Caco-2 (cell line): ENCODE measurements around the gene AFF4. TPM values are rescaled to one million over a fixed set of nuclear protein-coding genes. Genes with fewer than 3 reads are reported as not detected.
"Not testable (repeated sequence)": the region's sequence is repeated elsewhere in the genome, so short reads cannot be mapped to it uniquely, and the experiment has no call there.

Experiments
- BruUV-seq: library from RNA; stranded (reverse); fragments of 400-500 nt; replicated peaks from 2 replicates; lab custom pipeline; 2021; lab: Mats Ljungman, UMichigan
- CTCF ChIA-PET: fragments of 300-600 bp; sonication (Branson Sonifier 250); formaldehyde crosslinking; loops from one replicate; lab custom pipeline; 2022; ENCODE audit warnings: antibody characterized with exemption; lab: Charles Lee
- POLR2A ChIA-PET: fragments of 300-600 bp; sonication (Branson Sonifier 250); formaldehyde crosslinking; loops from one replicate; lab custom pipeline; 2022; ENCODE audit warnings: antibody characterized with exemption; lab: Charles Lee
- DNase-seq, 2 experiments: peaks; one replicate each; pipeline versions ENCODE4 v3.0.0 to v3.0.0-alpha.2; 2020 to 2022
- H3K27me3 ChIP-seq: replicated peaks from 2 replicates; pipeline ENCODE4 v1.6.0; 2011; ENCODE audit warnings: low read length; ENCODE audit not compliant: control insufficient read depth, insufficient read depth
- H3K36me3 ChIP-seq: 2 replicates; pipeline ENCODE4 v1.5.1; 2011; ENCODE audit warnings: low read length; ENCODE audit not compliant: control insufficient read depth, insufficient read depth
- H3K4me1 ChIP-seq: fragments of 250-450 bp; sonication (Bioruptor Pico); 2 replicates; pipeline ENCODE4 v1.5.1; 2020; ENCODE audit warnings: mild to moderate bottlenecking
- H3K4me3 ChIP-seq: 2 replicates; pipeline ENCODE4 v1.5.1; 2011; ENCODE audit warnings: low read depth, mild to moderate bottlenecking, control low read depth, low read length
- H3K9me3 ChIP-seq: fragments of 250-450 bp; sonication (Bioruptor Pico); 2 replicates; pipeline ENCODE4 v1.5.1; 2020; ENCODE audit warnings: mild to moderate bottlenecking, moderate library complexity
- H3K27ac Mint-ChIP-seq: one replicate; pipeline ENCODE4 v1.8.0; 2022; ENCODE audit warnings: mixed read lengths; ENCODE audit not compliant: unreplicated experiment
- H3K27me3 Mint-ChIP-seq: one replicate; pipeline ENCODE4 v1.8.0; 2022; ENCODE audit warnings: mixed read lengths; ENCODE audit not compliant: insufficient read depth, unreplicated experiment
- H3K36me3 Mint-ChIP-seq: one replicate; pipeline ENCODE4 v1.8.0; 2022; ENCODE audit warnings: mild to moderate bottlenecking, mixed read lengths; ENCODE audit not compliant: insufficient read depth, unreplicated experiment
- H3K4me1 Mint-ChIP-seq: one replicate; pipeline ENCODE4 v1.8.0; 2022; ENCODE audit warnings: low read depth, mixed read lengths; ENCODE audit not compliant: unreplicated experiment
- H3K4me3 Mint-ChIP-seq: one replicate; pipeline ENCODE4 v1.8.0; 2022; ENCODE audit warnings: mild to moderate bottlenecking, moderate library complexity, mixed read lengths; ENCODE audit not compliant: unreplicated experiment
- H3K9me3 Mint-ChIP-seq: one replicate; pipeline ENCODE4 v1.8.0; 2022; ENCODE audit warnings: mixed read lengths; ENCODE audit not compliant: unreplicated experiment
- CTCF ChIP-seq, 2 experiments: fragments of 200-600 bp in 1 of 2; IDR thresholded peaks; 1 replicate in 1 of 2; 2 replicates in 1 of 2; pipeline versions ENCODE4 v1.5.1 to v1.8.0; 2011 to 2022; ENCODE audit warnings: antibody characterized with exemption in 1 of 2, control low read depth in 1 of 2, inconsistent platforms in 1 of 2, low read depth in 1 of 2, low read length in 1 of 2, mild to moderate bottlenecking in 1 of 2, moderate library complexity in 1 of 2; ENCODE audit not compliant: insufficient read depth in 1 of 2, severe bottlenecking in 1 of 2, unreplicated experiment in 1 of 2
- intact Hi-C: fragments of 100-400 bp; cut with micrococcal nuclease; formaldehyde crosslinking; loops from one replicate; pipeline ENCODE4 v1.10.0; 2022; ENCODE audit not compliant: unreplicated experiment
- total RNA-seq: library from RNA; stranded (reverse); gene quantifications from 2 replicates; pipeline ENCODE4 v1.2.3, GENCODE V29; 2022

The AFF4 gene
- total RNA-seq, 1 experiment from 2014 or later = 63.9 TPM

DNA sequence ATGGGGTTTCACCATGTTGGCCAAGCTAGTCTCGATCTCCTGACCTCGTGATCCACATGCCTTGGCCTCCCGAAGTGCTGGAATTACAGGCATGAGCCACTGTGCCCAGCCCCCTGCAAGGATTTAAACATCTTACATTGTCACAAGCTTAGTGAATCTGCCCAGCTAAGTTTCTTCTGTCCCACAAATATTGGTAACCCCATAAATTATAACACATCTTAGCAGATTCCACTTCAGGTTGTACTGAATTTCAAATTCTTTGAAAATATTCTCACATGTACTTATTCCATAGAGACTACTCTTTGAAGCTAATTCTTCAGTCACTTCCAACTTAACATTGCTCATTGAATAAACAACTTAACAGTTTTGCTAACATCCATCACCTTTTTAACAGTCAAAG is 13.4 kb upstream of the AFF4 start:
- POLR2A ChIA-PET = no interaction called here
- intact Hi-C loops = no loop called here
- H3K4me3 Mint-ChIP-seq = no peak overlapping the region
- peaks cover 6% of the 10 kb centered on the region for H3K4me1 Mint-ChIP-seq
- CTCF ChIA-PET = no interaction called here
- no peak overlapping the region for H3K4me3 ChIP-seq
- H3K36me3 Mint-ChIP-seq = peaks cover under 1% of the 10 kb centered on the region
- DNase-seq = no peak
- H3K27me3 ChIP-seq = no peaks in the 10 kb centered on the region
- no peaks in the 10 kb centered on the region for H3K27me3 Mint-ChIP-seq
- H3K9me3 ChIP-seq = peaks cover 14% of the 10 kb centered on the region; the same call in 1 of the 2 replicates
- H3K4me1 ChIP-seq = peaks cover 8% of the 10 kb centered on the region; the same call in 1 of the 2 replicates
- no peaks in the 10 kb centered on the region for H3K36me3 ChIP-seq
- no TSS peak for BruUV-seq
- no peak overlapping the region for H3K27ac Mint-ChIP-seq
- H3K9me3 Mint-ChIP-seq = no peaks in the 10 kb centered on the region
- TF ChIP-seq CTCF (IDR thresholded peaks at IDR 0.05; ENCODE audit: insufficient read depth in 1 of 2, low read depth in 1 of 2, low read length in 1 of 2, severe bottlenecking in 1 of 2, unreplicated experiment in 1 of 2) = no peak

DNA sequence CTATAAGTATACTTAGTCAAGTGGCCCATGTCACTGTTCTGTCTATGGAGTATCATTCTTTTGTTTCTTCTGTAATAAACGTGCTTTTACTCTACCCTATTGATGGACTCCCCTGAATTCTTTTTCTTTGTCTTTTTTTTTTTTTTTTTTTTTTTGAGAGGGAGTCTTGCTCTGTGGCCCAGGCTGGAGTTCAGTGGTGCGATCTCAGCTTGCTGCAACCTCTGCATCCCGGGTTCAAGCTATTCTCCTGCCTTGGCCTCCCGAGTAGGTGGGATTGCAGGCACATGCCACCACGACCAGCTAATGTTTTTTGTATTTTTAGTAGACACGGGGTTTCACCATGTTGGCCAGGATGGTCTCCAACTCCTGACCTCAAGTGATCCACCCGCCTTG is 9.0 kb upstream of the AFF4 start:
- H3K4me3 ChIP-seq, H3K9me3 ChIP-seq, H3K9me3 Mint-ChIP-seq, BruUV-seq, CTCF ChIA-PET, H3K27me3 ChIP-seq, intact Hi-C loops, H3K36me3 Mint-ChIP-seq, H3K27me3 Mint-ChIP-seq, H3K36me3 ChIP-seq, DNase-seq: not testable (repeated sequence)
- peaks cover 13% of the 10 kb centered on the region for H3K4me1 Mint-ChIP-seq
- H3K4me1 ChIP-seq = peaks cover 18% of the 10 kb centered on the region
- POLR2A ChIA-PET = interaction anchor here (0.8 kb wide), 1 partner anchor 9 kb away, joined by 4 read pairs; the partner anchor contains the start of gene AFF4
- peak overlapping the region; percentile 95 for H3K27ac Mint-ChIP-seq
- H3K4me3 Mint-ChIP-seq = peak overlapping the region; percentile 52

DNA sequence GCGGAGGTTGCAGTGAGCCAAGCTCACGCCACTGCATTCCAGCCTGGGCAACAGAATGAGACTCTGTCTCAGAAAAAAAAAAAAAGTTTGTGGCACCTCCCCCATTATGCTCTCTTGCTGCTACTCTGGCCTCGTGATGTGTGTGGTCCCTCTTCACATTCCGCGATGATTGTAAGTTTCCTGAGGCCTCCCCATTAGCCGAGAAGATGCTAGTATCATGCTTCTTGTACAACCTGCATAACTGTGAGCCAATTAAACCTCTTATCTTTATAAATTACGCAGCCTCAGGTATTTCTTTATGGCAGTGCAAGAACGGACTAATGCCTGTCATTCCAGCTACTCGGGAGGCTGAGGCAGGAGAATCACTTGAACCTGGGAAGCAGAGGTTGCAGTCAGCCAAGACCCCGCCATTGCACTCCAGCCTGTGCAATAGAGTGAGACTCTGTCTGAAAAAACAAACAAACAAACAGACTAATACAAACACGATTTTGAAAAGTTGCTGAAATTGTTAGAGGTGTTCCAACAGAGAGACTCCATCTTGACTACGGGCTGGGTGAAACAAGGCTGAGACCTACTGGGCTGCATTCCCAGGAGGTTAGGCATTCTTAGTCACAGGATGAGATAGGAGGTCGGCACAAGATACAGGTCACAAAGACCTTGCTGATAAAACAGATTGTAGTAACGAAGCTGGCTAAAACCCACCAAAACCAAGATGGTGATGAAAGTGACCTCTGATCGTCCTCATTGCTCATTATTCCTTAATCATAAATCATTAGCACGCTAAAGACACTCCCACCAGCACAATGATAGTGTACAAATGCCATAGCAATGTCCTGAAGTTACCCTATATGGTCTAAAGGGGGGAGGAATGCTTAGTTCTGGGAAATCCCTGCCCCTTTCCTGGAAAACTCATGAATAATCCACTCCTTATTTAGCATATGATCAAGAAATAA is 8.3 kb upstream of the AFF4 start:
- no peak overlapping the region for H3K4me3 ChIP-seq
- TF ChIP-seq CTCF (IDR thresholded peaks at IDR 0.05; ENCODE audit: insufficient read depth in 1 of 2, low read depth in 1 of 2, low read length in 1 of 2, severe bottlenecking in 1 of 2, unreplicated experiment in 1 of 2) = no peak
- ChIA-PET POLR2A (interaction anchor here (0.8 to 1.1 kb wide), 2 partner anchors 8 to 81 kb away, joined by 3 to 4 read pairs; partner anchors contain the start of gene AFF4), CTCF (no interaction called here)
- intact Hi-C loops = no loop called here
- DNase-seq = peak; percentile 58 to 76
- H3K27me3 ChIP-seq = no peaks in the 10 kb centered on the region
- TSS peak; percentile 81 for BruUV-seq
- peaks cover 18% of the 10 kb centered on the region for H3K4me1 ChIP-seq
- Mint-ChIP-seq H3K27me3 (no peaks in the 10 kb centered on the region), H3K4me3 (peak overlapping the region; percentile 52), H3K36me3 (peaks cover 5% of the 10 kb centered on the region), H3K9me3 (no peaks in the 10 kb centered on the region), H3K4me1 (peaks cover 13% of the 10 kb centered on the region), H3K27ac (peak overlapping the region; percentile 95)
- H3K9me3 ChIP-seq = peaks cover 3% of the 10 kb centered on the region; the same call in 1 of the 2 replicates
- H3K36me3 ChIP-seq = no peaks in the 10 kb centered on the region
